ENCODE measurements around the gene NBAS.

NBAS gene

GRCh38 chr2:15145046-15145817 lies 415.9 kb downstream of the NBAS start:
- no peak overlapping the region for H3K4me3 ChIP-seq (ENCODE audit: control insufficient read depth, low read depth, low read length)
- TF ChIP-seq, protein P1, sequence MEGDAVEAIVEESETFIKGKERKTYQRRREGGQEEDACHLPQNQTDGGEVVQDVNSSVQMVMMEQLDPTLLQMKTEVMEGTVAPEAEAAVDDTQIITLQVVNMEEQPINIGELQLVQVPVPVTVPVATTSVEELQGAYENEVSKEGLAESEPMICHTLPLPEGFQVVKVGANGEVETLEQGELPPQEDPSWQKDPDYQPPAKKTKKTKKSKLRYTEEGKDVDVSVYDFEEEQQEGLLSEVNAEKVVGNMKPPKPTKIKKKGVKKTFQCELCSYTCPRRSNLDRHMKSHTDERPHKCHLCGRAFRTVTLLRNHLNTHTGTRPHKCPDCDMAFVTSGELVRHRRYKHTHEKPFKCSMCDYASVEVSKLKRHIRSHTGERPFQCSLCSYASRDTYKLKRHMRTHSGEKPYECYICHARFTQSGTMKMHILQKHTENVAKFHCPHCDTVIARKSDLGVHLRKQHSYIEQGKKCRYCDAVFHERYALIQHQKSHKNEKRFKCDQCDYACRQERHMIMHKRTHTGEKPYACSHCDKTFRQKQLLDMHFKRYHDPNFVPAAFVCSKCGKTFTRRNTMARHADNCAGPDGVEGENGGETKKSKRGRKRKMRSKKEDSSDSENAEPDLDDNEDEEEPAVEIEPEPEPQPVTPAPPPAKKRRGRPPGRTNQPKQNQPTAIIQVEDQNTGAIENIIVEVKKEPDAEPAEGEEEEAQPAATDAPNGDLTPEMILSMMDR (conservative IDR thresholded peaks at IDR 0.05; ENCODE audit: control insufficient read depth, insufficient read depth, low read depth, low read length), result no peak
- no peak for DNase-seq (ENCODE audit: low read depth)

- no peak overlapping the region for H3K4me3 ChIP-seq (ENCODE audit: control insufficient read depth, low read depth, low read length)
- no peak for DNase-seq (ENCODE audit: low read depth)
- TF ChIP-seq, protein P1 (conservative IDR thresholded peaks at IDR 0.05; ENCODE audit: control insufficient read depth, insufficient read depth, low read depth, low read length), result no peak
Observed at GRCh38 chr2:15142069-15142689, 419.0 kb downstream of the NBAS start.

DNA sequence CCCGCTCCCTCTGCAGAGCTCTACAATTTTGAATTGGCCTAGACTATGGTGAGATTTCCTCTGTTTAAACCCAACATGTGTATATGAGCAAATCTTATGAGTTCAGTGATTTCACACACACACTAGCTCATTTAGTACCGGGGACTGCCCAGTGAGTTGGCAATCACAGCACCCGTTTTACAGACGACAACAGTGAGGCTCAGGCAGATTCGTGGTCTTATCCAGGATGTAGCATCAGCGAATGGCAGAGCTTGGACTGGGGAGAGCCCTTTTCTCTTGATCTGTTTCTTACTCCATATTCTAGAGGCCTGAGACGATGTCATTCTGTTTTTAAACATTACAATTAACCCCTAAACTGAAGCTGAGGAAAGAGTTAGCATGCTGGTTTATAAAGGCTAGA lies 419.9 kb downstream of the NBAS start:
- no peak overlapping the region for H3K4me3 ChIP-seq (ENCODE audit: control insufficient read depth, low read depth, low read length)
- TF ChIP-seq, protein P1 (conservative IDR thresholded peaks at IDR 0.05; ENCODE audit: control insufficient read depth, insufficient read depth, low read depth, low read length), result no peak
- no peak for DNase-seq (ENCODE audit: low read depth)

DNA sequence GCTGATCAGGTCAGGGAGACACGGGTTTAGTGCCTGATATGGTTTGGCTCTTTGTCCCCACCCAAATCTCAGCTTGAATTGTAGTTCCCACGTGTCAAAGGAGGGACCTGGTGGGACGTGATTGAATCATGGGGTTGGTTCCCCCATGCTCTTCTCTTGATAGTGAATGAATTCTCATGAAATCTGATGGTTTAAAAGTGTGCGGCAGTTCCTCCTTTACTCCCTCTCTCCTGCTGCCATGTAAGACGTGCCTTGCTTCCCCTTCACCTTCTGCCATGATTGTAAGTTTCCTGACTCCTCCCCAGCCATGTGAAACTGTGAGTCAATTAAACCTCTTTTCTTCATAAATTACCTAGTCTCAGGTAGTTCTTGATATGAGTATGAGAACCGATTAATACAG lies 424.5 kb downstream of the NBAS start:
- no peak for DNase-seq (ENCODE audit: low read depth)
- TF ChIP-seq, protein P1 (conservative IDR thresholded peaks at IDR 0.05; ENCODE audit: control insufficient read depth, insufficient read depth, low read depth, low read length), result no peak
- H3K4me3 ChIP-seq (ENCODE audit: control insufficient read depth, low read depth, low read length), result no peak overlapping the region

GRCh38 chr2:15134957-15135356 lies 426.2 kb downstream of the NBAS start:
- H3K4me3 ChIP-seq (ENCODE audit: control insufficient read depth, low read depth, low read length), result no peak overlapping the region
- TF ChIP-seq, protein P1 (conservative IDR thresholded peaks at IDR 0.05; ENCODE audit: control insufficient read depth, insufficient read depth, low read depth, low read length), result no peak
- DNase-seq (ENCODE audit: low read depth), result no peak

DNA sequence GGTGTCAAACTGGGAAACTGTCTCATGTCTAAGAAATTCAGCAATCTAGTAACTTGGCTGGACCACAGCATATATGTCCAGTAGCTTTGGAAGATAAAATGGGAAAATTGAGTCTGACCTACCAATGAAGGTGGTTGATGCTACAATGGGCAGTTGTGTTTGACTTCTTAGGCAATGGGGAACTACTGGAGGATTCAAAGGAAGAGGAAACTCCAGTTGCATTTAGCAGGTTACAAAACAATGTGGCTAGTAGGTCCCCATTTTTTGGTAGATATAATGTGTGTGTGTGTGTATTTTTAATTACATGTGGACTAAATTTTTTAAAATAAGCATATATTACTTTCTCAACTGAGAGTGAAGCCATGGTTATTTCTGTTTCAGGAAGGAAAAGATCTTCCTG lies 427.7 kb downstream of the NBAS start:
- no peak for DNase-seq (ENCODE audit: low read depth)
- TF ChIP-seq, protein P1 (conservative IDR thresholded peaks at IDR 0.05; ENCODE audit: control insufficient read depth, insufficient read depth, low read depth, low read length), result no peak
- no peak overlapping the region for H3K4me3 ChIP-seq (ENCODE audit: control insufficient read depth, low read depth, low read length)
